H9 (cell line): ENCODE data around the gene MOB3B. TPM values are rescaled to one million over a fixed set of nuclear protein-coding genes. Genes with fewer than 3 reads are reported as not detected.

ENCODE experiments used
- DNase-seq: peaks from one replicate; pipeline ENCODE4 v3.0.0-alpha.2; 2017
- H2AFZ ChIP-seq: one replicate; pipeline ENCODE4 v1.6.1; 2013; ENCODE audit warnings: mild to moderate bottlenecking, low read length, control low read depth, moderate library complexity
- H2AK5ac ChIP-seq: 2 replicates; pipeline ENCODE4 v1.6.1; 2013; ENCODE audit warnings: low read length, control low read depth, mixed read lengths; ENCODE audit not compliant: insufficient read length
- H2BK120ac ChIP-seq: one replicate; pipeline ENCODE4 v1.6.1; 2013; ENCODE audit warnings: low read depth, mild to moderate bottlenecking, low read length, control low read depth, inconsistent platforms; ENCODE audit not compliant: poor library complexity, severe bottlenecking
- H2BK12ac ChIP-seq: 2 replicates; pipeline ENCODE4 v1.6.1; 2013; ENCODE audit warnings: low read length, control low read depth, mixed read lengths, low read depth; ENCODE audit not compliant: insufficient read length
- H2BK15ac ChIP-seq: 2 replicates; pipeline ENCODE4 v1.6.1; 2013; ENCODE audit warnings: low read depth, low read length, control low read depth
- H2BK20ac ChIP-seq: one replicate; pipeline ENCODE4 v1.6.1; 2013; ENCODE audit warnings: low read depth, mild to moderate bottlenecking, low read length, control low read depth, inconsistent platforms; ENCODE audit not compliant: poor library complexity, severe bottlenecking
- H2BK5ac ChIP-seq: 2 replicates; pipeline ENCODE4 v1.6.1; 2013; ENCODE audit warnings: low read length, control low read depth, mixed read lengths; ENCODE audit not compliant: insufficient read length
- H3K14ac ChIP-seq: 2 replicates; pipeline ENCODE4 v1.6.1; 2013; ENCODE audit warnings: low read length, control low read depth; ENCODE audit not compliant: insufficient read depth
- H3K18ac ChIP-seq: 2 replicates; pipeline ENCODE4 v1.6.1; 2013; ENCODE audit warnings: low read depth, mild to moderate bottlenecking, mixed read lengths, low read length, control low read depth; ENCODE audit not compliant: insufficient read length
- H3K23ac ChIP-seq: 2 replicates; pipeline ENCODE4 v1.6.1; 2013; ENCODE audit warnings: low read length, control low read depth, mixed read lengths, low read depth; ENCODE audit not compliant: insufficient read length
- H3K23me2 ChIP-seq: 2 replicates; pipeline ENCODE4 v1.6.1; 2013; ENCODE audit warnings: low read depth, mild to moderate bottlenecking, mixed read lengths, low read length, control low read depth; ENCODE audit not compliant: insufficient read length, poor library complexity, severe bottlenecking
- H3K27ac ChIP-seq: 2 replicates; pipeline ENCODE4 v1.5.1; 2013; ENCODE audit warnings: low read length, control low read depth, mixed read lengths, low read depth; ENCODE audit not compliant: insufficient read length
- H3K27me3 ChIP-seq: 2 replicates; pipeline ENCODE4 v1.6.1; 2013; ENCODE audit warnings: low read length, control low read depth, inconsistent platforms; ENCODE audit not compliant: insufficient read depth
- H3K4ac ChIP-seq: 2 replicates; pipeline ENCODE4 v1.6.1; 2013; ENCODE audit warnings: low read depth, mild to moderate bottlenecking, control low read depth, inconsistent platforms, low read length, moderate library complexity
- H3K4me1 ChIP-seq: 2 replicates; pipeline ENCODE4 v1.6.1; 2013; ENCODE audit warnings: low read length, control low read depth, inconsistent platforms; ENCODE audit not compliant: insufficient read depth
- H3K4me2 ChIP-seq: 2 replicates; pipeline ENCODE4 v1.6.1; 2013; ENCODE audit warnings: low read length, control low read depth, mixed read lengths; ENCODE audit not compliant: insufficient read length, insufficient read depth
- H3K56ac ChIP-seq: 2 replicates; pipeline ENCODE4 v1.6.1; 2013; ENCODE audit warnings: low read depth, mild to moderate bottlenecking, mixed read lengths, low read length, control low read depth; ENCODE audit not compliant: insufficient read length
- H3K79me1 ChIP-seq: 2 replicates; pipeline ENCODE4 v1.6.1; 2013; ENCODE audit warnings: low read depth, mild to moderate bottlenecking, moderate library complexity, low read length, control low read depth, inconsistent platforms; ENCODE audit not compliant: insufficient read depth, poor library complexity, severe bottlenecking
- H3K79me2 ChIP-seq: 2 replicates; pipeline ENCODE4 v1.6.1; 2013; ENCODE audit warnings: low read length, control low read depth, inconsistent platforms; ENCODE audit not compliant: insufficient read depth
- H3K9ac ChIP-seq: 2 replicates; pipeline ENCODE4 v1.6.1; 2013; ENCODE audit warnings: low read length, control low read depth, mixed read lengths; ENCODE audit not compliant: insufficient read length; ENCODE audit errors: extremely low read depth
- H3K9me3 ChIP-seq: one replicate; pipeline ENCODE4 v1.6.1; 2013; ENCODE audit warnings: low read depth, low read length, inconsistent platforms; ENCODE audit not compliant: control insufficient read depth
- H3T11ph ChIP-seq: one replicate; pipeline ENCODE4 v1.6.1; 2013; ENCODE audit warnings: mild to moderate bottlenecking, low read length, control low read depth, inconsistent platforms
- H4K20me1 ChIP-seq: one replicate; pipeline ENCODE4 v1.6.1; 2013; ENCODE audit not compliant: control insufficient read depth, insufficient read length, insufficient read depth
- H4K5ac ChIP-seq: 2 replicates; pipeline ENCODE4 v1.6.1; 2013; ENCODE audit warnings: low read depth, mild to moderate bottlenecking, mixed read lengths, low read length, control low read depth; ENCODE audit not compliant: insufficient read length
- H4K8ac ChIP-seq: replicated peaks from 2 replicates; pipeline ENCODE4 v1.6.1; 2013; ENCODE audit warnings: low read length, control low read depth, mixed read lengths, low read depth; ENCODE audit not compliant: insufficient read length
- H4K91ac ChIP-seq: 2 replicates; pipeline ENCODE4 v1.6.1; 2013; ENCODE audit warnings: low read depth, mild to moderate bottlenecking, moderate library complexity, mixed read lengths, low read length, control low read depth; ENCODE audit not compliant: insufficient read length
- H3K27ac Mint-ChIP-seq, 3 experiments: 2 replicates in 2 of 3; 3 replicates in 1 of 3; pipeline ENCODE4 v1.8.0; 2020 to 2021; ENCODE audit warnings: mixed read lengths in 3 of 3, mild to moderate bottlenecking in 1 of 3, moderate library complexity in 1 of 3
- H3K27me3 Mint-ChIP-seq: 2 replicates; pipeline ENCODE4 v1.8.0; 2021; ENCODE audit warnings: low read depth, mild to moderate bottlenecking, moderate library complexity, mixed read lengths
- H3K36me3 Mint-ChIP-seq, 3 experiments: 2 replicates in 2 of 3; 3 replicates in 1 of 3; pipeline ENCODE4 v1.8.0; 2020 to 2021; ENCODE audit warnings: low read depth in 3 of 3, mixed read lengths in 3 of 3; ENCODE audit not compliant: insufficient read depth in 1 of 3
- H3K4me1 Mint-ChIP-seq, 2 experiments: 2 replicates each; pipeline ENCODE4 v1.8.0; 2020; ENCODE audit warnings: mixed read lengths in 2 of 2
- H3K4me3 Mint-ChIP-seq, 2 experiments: 2 replicates in 1 of 2; 3 replicates in 1 of 2; pipeline ENCODE4 v1.8.0; 2020 to 2021; ENCODE audit warnings: mild to moderate bottlenecking in 2 of 2, mixed read lengths in 2 of 2, moderate library complexity in 1 of 2
- H3K9me3 Mint-ChIP-seq, 2 experiments: 2 replicates in 1 of 2; 3 replicates in 1 of 2; pipeline ENCODE4 v1.8.0; 2020; ENCODE audit warnings: mild to moderate bottlenecking in 2 of 2, mixed read lengths in 2 of 2, moderate library complexity in 1 of 2
- WGBS: extraction: QIAGEN DNeasy Blood & Tissue Kit; methylation state at CpG from one replicate; pipeline ENCODE4 v1.1.7; 2013; ENCODE audit warnings: missing lambda C conversion rate, low lambda C conversion rate, mixed read lengths; ENCODE audit not compliant: insufficient read length; ENCODE audit errors: extremely low coverage; 5-methylcytosine and 5-hydroxymethylcytosine counted together
- total RNA-seq: library from RNA; stranded (reverse); gene quantifications from 2 replicates; pipeline ENCODE4 v1.2.1, GENCODE V29; 2021
- TF ChIP-seq, protein P1 (sequence below): fragments of 200-600 bp; sonication (generic); conservative IDR thresholded peaks from 3 replicates; pipeline ENCODE4 v1.8.0; 2021; ENCODE audit warnings: antibody characterized with exemption, mild to moderate bottlenecking

The MOB3B gene
- total RNA-seq, 1 experiment from 2014 or later = 9.8 TPM

DNA sequence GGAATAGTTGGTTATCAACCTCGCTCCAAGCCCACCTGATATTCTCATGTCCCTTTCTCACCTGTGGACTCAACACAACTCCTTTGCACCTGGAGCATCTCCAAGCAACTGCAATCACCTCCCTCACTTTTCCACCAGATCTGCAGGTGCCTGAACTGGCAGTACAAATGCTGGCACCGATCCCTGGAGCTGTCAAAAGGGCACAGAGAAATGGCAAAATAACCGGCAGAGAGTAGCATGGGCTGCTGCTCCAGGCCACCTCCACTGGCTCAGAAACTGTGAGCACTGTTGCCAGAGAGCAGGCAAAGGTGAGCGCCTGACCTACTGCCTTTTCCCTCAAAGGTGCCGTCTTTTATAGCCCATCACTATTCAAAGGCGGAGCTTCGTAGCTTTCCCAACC lies 247.3 kb downstream of the MOB3B start:
- no peaks in the 10 kb centered on the region for H3K9me3 ChIP-seq
- H4K8ac ChIP-seq = no peak overlapping the region
- no peak overlapping the region for H2BK20ac ChIP-seq
- no peaks in the 10 kb centered on the region for H3K79me1 ChIP-seq
- H3K27me3 ChIP-seq = no peaks in the 10 kb centered on the region
- no peak overlapping the region for H3K56ac ChIP-seq
- no peak overlapping the region for H2BK120ac ChIP-seq
- Mint-ChIP-seq H3K4me1 (peaks cover 11 to 13% of the 10 kb centered on the region in 2 experiments; a peak in 3 of 4 replicates), H3K36me3 (no peaks in the 10 kb centered on the region), H3K27ac (no peak overlapping the region; a peak in 1 of 7 replicates), H3K4me3 (no peak overlapping the region), H3K9me3 (no peaks in the 10 kb centered on the region), H3K27me3 (no peaks in the 10 kb centered on the region)
- H3K14ac ChIP-seq = no peak overlapping the region
- no peak overlapping the region for H3K9ac ChIP-seq
- no peak overlapping the region for H2BK12ac ChIP-seq
- WGBS = no CpG with 5 or more reads among the region's 7 CpGs
- H3K18ac ChIP-seq = no peak overlapping the region
- no peaks in the 10 kb centered on the region for H3K4me1 ChIP-seq
- DNase-seq = no peak
- H3K4me2 ChIP-seq = no peak overlapping the region
- H4K20me1 ChIP-seq = no peaks in the 10 kb centered on the region
- H2BK15ac ChIP-seq = no peak overlapping the region
- H2BK5ac ChIP-seq = no peak overlapping the region
- no peaks in the 10 kb centered on the region for H3K23me2 ChIP-seq
- no peak overlapping the region for H3K4ac ChIP-seq
- no peaks in the 10 kb centered on the region for H3K79me2 ChIP-seq
- H4K5ac ChIP-seq = no peak overlapping the region
- H3T11ph ChIP-seq = no peak overlapping the region
- no peak overlapping the region for H4K91ac ChIP-seq
- H3K23ac ChIP-seq = no peak overlapping the region
- no peak overlapping the region for H2AK5ac ChIP-seq
- no peak overlapping the region for H2AFZ ChIP-seq
- no peak overlapping the region for H3K27ac ChIP-seq
- TF ChIP-seq, protein P1, sequence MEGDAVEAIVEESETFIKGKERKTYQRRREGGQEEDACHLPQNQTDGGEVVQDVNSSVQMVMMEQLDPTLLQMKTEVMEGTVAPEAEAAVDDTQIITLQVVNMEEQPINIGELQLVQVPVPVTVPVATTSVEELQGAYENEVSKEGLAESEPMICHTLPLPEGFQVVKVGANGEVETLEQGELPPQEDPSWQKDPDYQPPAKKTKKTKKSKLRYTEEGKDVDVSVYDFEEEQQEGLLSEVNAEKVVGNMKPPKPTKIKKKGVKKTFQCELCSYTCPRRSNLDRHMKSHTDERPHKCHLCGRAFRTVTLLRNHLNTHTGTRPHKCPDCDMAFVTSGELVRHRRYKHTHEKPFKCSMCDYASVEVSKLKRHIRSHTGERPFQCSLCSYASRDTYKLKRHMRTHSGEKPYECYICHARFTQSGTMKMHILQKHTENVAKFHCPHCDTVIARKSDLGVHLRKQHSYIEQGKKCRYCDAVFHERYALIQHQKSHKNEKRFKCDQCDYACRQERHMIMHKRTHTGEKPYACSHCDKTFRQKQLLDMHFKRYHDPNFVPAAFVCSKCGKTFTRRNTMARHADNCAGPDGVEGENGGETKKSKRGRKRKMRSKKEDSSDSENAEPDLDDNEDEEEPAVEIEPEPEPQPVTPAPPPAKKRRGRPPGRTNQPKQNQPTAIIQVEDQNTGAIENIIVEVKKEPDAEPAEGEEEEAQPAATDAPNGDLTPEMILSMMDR = no peak
